Activated T-cell treated with anti-CD3 and anti-CD28 coated beads, Interleukin-2, amount 50 U/mL, for 72 hours (primary cell): ENCODE measurements around the gene SORL1. TPM values are rescaled to one million over a fixed set of nuclear protein-coding genes. Genes with fewer than 3 reads are reported as not detected.
"Not testable (repeated sequence)": the region's sequence is repeated elsewhere in the genome, so short reads cannot be mapped to it uniquely, and the experiment has no call there.

Experiments
- ATAC-seq, 2 donors: fragments of 150-1000 bp; cut with Tn5 transposase; replicated peaks in 1 of 2; 2 replicates each; pipeline ENCODE4 v1.10.0; 2021; ENCODE audit warnings: moderate library complexity in 2 of 2, mild to moderate bottlenecking in 1 of 2
- DNase-seq, 2 donors: peaks; one replicate each; pipeline ENCODE4 v3.0.0; 2021 to 2022; ENCODE audit warnings: mixed read lengths in 1 of 2
- H3K27ac Mint-ChIP-seq: one replicate; pipeline ENCODE4 v1.8.0; 2022; ENCODE audit warnings: mild to moderate bottlenecking, moderate library complexity, mixed read lengths
- H3K27me3 Mint-ChIP-seq: one replicate; pipeline ENCODE4 v1.8.0; 2022; ENCODE audit warnings: low read depth, mixed read lengths
- H3K36me3 Mint-ChIP-seq, 2 donors: one replicate each; pipeline ENCODE4 v1.8.0; 2022; ENCODE audit warnings: mixed read lengths in 2 of 2, mild to moderate bottlenecking in 1 of 2; ENCODE audit not compliant: insufficient read depth in 2 of 2
- H3K4me1 Mint-ChIP-seq: one replicate; pipeline ENCODE4 v1.8.0; 2022; ENCODE audit warnings: low read depth, mixed read lengths
- H3K4me3 Mint-ChIP-seq, 2 donors: one replicate each; pipeline ENCODE4 v1.8.0; 2022; ENCODE audit warnings: mild to moderate bottlenecking in 2 of 2, mixed read lengths in 2 of 2, moderate library complexity in 2 of 2
- H3K9me3 Mint-ChIP-seq, 2 donors: one replicate each; pipeline ENCODE4 v1.8.0; 2022; ENCODE audit warnings: mixed read lengths in 2 of 2
- total RNA-seq, 2 donors: library from RNA; stranded (reverse); gene quantifications; one replicate each; pipeline ENCODE4 v1.2.3, GENCODE V29; 2022

SORL1 gene
- total RNA-seq, 2 donors from 2014 or later = 66.3 to 80.0 TPM

GRCh38 chr11:121476379-121477032, 24.4 kb downstream of the SORL1 start:
- DNase-seq = no peak
- ATAC-seq = no peak
- Mint-ChIP-seq H3K27me3 (no peaks in the 10 kb centered on the region), H3K4me1 (peaks cover 65% of the 10 kb centered on the region), H3K27ac (no peak overlapping the region), H3K9me3 (no peaks in the 10 kb centered on the region), H3K4me3 (no peak overlapping the region), H3K36me3 (peaks cover 3 to 5% of the 10 kb centered on the region in 2 donors)

GRCh38 chr11:121478226-121478894, 26.2 kb downstream of the SORL1 start:
- ATAC-seq (no peak), DNase-seq (no peak)
- Mint-ChIP-seq H3K4me1 (peaks cover 65% of the 10 kb centered on the region), H3K27me3 (no peaks in the 10 kb centered on the region), H3K27ac (no peak overlapping the region), H3K4me3 (no peak overlapping the region), H3K36me3 (peaks cover 1 to 3% of the 10 kb centered on the region in 2 donors), H3K9me3 (no peaks in the 10 kb centered on the region)

GRCh38 chr11:121478895-121479697, 27.0 kb downstream of the SORL1 start:
- H3K4me3 Mint-ChIP-seq = no peak overlapping the region
- no peak overlapping the region for H3K27ac Mint-ChIP-seq
- H3K36me3 Mint-ChIP-seq = peaks cover 7 to 8% of the 10 kb centered on the region in 2 donors
- no peaks in the 10 kb centered on the region for H3K27me3 Mint-ChIP-seq
- ATAC-seq (no peak), DNase-seq (no peak)
- H3K4me1 Mint-ChIP-seq = peaks cover 65% of the 10 kb centered on the region
- H3K9me3 Mint-ChIP-seq = no peaks in the 10 kb centered on the region

GRCh38 chr11:121479698-121480238, 27.7 kb downstream of the SORL1 start:
- Mint-ChIP-seq H3K4me3 (no peak overlapping the region), H3K27me3 (no peaks in the 10 kb centered on the region), H3K4me1 (peaks cover 65% of the 10 kb centered on the region), H3K27ac (no peak overlapping the region), H3K9me3 (peaks cover 0 to 3% of the 10 kb centered on the region in 2 donors), H3K36me3 (peaks cover 8 to 12% of the 10 kb centered on the region in 2 donors)
- ATAC-seq (no peak), DNase-seq (no peak)

GRCh38 chr11:121481484-121482230, 29.5 kb downstream of the SORL1 start:
- ATAC-seq = peak; percentile 91 to 94
- H3K4me1 Mint-ChIP-seq = peaks cover 58% of the 10 kb centered on the region
- H3K4me3 Mint-ChIP-seq = peak overlapping the region; percentile 79 to 84
- peak; percentile 53 to 64 for DNase-seq
- peaks cover 8 to 10% of the 10 kb centered on the region in 2 donors for H3K36me3 Mint-ChIP-seq
- H3K9me3 Mint-ChIP-seq, H3K27me3 Mint-ChIP-seq: not testable (repeated sequence)
- peak overlapping the region; percentile 85 for H3K27ac Mint-ChIP-seq

- Mint-ChIP-seq H3K27ac (peak overlapping the region; percentile 85), H3K4me1 (peaks cover 50% of the 10 kb centered on the region), H3K36me3 (peaks cover 8 to 13% of the 10 kb centered on the region in 2 donors), H3K4me3 (peak overlapping the region; percentile 79 to 84), H3K9me3 (peaks cover 0 to 3% of the 10 kb centered on the region in 2 donors), H3K27me3 (no peaks in the 10 kb centered on the region)
- DNase-seq = peak; percentile 48 to 49
- peak; percentile 77 to 79 for ATAC-seq
These were observed 30.4 kb downstream of the SORL1 start for GRCh38 chr11:121482231-121483129.

GRCh38 chr11:121483805-121484480, 31.8 kb downstream of the SORL1 start:
- peaks cover 0 to 3% of the 10 kb centered on the region in 2 donors for H3K9me3 Mint-ChIP-seq
- H3K4me1 Mint-ChIP-seq = peaks cover 46% of the 10 kb centered on the region
- no peaks in the 10 kb centered on the region for H3K27me3 Mint-ChIP-seq
- ATAC-seq = no peak
- peaks cover 8 to 15% of the 10 kb centered on the region in 2 donors for H3K36me3 Mint-ChIP-seq
- no peak for DNase-seq
- H3K27ac Mint-ChIP-seq = peak overlapping the region; percentile 58
- H3K4me3 Mint-ChIP-seq = peak overlapping the region in 1 of 2 donors; percentile 0

GRCh38 chr11:121485216-121485615, 33.1 kb downstream of the SORL1 start:
- Mint-ChIP-seq H3K4me3 (no peak overlapping the region), H3K9me3 (peaks cover 0 to 3% of the 10 kb centered on the region in 2 donors), H3K27me3 (no peaks in the 10 kb centered on the region), H3K36me3 (peaks cover 14 to 24% of the 10 kb centered on the region in 2 donors), H3K4me1 (peaks cover 52% of the 10 kb centered on the region), H3K27ac (no peak overlapping the region)
- peak in 1 of 2 donors; percentile 24 for ATAC-seq
- no peak for DNase-seq

- H3K4me3 Mint-ChIP-seq = no peak overlapping the region
These were observed 33.9 kb downstream of the SORL1 start for GRCh38 chr11:121486054-121486453.

GRCh38 chr11:121487191-121487590, 35.1 kb downstream of the SORL1 start:
- no peak overlapping the region for H3K4me3 Mint-ChIP-seq

More at GRCh38 chr11:121486054-121486453, 33.9 kb downstream of the SORL1 start:
- DNase-seq (no peak), ATAC-seq (no peak)
- peaks cover 0 to 3% of the 10 kb centered on the region in 2 donors for H3K9me3 Mint-ChIP-seq
- H3K36me3 Mint-ChIP-seq = peaks cover 14 to 28% of the 10 kb centered on the region in 2 donors
- H3K4me1 Mint-ChIP-seq = peaks cover 60% of the 10 kb centered on the region
- no peaks in the 10 kb centered on the region for H3K27me3 Mint-ChIP-seq
- no peak overlapping the region for H3K27ac Mint-ChIP-seq

GRCh38 chr11:121488170-121488569, 36.1 kb downstream of the SORL1 start:
- DNase-seq (no peak), ATAC-seq (no peak)
- peaks cover 0 to 3% of the 10 kb centered on the region in 2 donors for H3K9me3 Mint-ChIP-seq
- peak overlapping the region; percentile 36 for H3K27ac Mint-ChIP-seq
- H3K27me3 Mint-ChIP-seq = no peaks in the 10 kb centered on the region
- H3K4me1 Mint-ChIP-seq = peaks cover 45% of the 10 kb centered on the region
- H3K36me3 Mint-ChIP-seq = peaks cover 14 to 28% of the 10 kb centered on the region in 2 donors
- H3K4me3 Mint-ChIP-seq = no peak overlapping the region

More at GRCh38 chr11:121487191-121487590, 35.1 kb downstream of the SORL1 start:
- H3K9me3 Mint-ChIP-seq = peaks cover 0 to 3% of the 10 kb centered on the region in 2 donors
- H3K27me3 Mint-ChIP-seq = no peaks in the 10 kb centered on the region
- DNase-seq (no peak), ATAC-seq (no peak)
- H3K4me1 Mint-ChIP-seq = peaks cover 55% of the 10 kb centered on the region
- H3K36me3 Mint-ChIP-seq = peaks cover 14 to 28% of the 10 kb centered on the region in 2 donors
- H3K27ac Mint-ChIP-seq = no peak overlapping the region
